ENCODE results near the gene TRIM46. TPM values are rescaled to one million over a fixed set of nuclear protein-coding genes. Genes with fewer than 3 reads are reported as not detected.

TRIM46 gene, protein sequence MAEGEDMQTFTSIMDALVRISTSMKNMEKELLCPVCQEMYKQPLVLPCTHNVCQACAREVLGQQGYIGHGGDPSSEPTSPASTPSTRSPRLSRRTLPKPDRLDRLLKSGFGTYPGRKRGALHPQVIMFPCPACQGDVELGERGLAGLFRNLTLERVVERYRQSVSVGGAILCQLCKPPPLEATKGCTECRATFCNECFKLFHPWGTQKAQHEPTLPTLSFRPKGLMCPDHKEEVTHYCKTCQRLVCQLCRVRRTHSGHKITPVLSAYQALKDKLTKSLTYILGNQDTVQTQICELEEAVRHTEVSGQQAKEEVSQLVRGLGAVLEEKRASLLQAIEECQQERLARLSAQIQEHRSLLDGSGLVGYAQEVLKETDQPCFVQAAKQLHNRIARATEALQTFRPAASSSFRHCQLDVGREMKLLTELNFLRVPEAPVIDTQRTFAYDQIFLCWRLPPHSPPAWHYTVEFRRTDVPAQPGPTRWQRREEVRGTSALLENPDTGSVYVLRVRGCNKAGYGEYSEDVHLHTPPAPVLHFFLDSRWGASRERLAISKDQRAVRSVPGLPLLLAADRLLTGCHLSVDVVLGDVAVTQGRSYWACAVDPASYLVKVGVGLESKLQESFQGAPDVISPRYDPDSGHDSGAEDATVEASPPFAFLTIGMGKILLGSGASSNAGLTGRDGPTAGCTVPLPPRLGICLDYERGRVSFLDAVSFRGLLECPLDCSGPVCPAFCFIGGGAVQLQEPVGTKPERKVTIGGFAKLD
- total RNA-seq, result 10 to 100 TPM; 14.2 to 15.5 TPM

DNA sequence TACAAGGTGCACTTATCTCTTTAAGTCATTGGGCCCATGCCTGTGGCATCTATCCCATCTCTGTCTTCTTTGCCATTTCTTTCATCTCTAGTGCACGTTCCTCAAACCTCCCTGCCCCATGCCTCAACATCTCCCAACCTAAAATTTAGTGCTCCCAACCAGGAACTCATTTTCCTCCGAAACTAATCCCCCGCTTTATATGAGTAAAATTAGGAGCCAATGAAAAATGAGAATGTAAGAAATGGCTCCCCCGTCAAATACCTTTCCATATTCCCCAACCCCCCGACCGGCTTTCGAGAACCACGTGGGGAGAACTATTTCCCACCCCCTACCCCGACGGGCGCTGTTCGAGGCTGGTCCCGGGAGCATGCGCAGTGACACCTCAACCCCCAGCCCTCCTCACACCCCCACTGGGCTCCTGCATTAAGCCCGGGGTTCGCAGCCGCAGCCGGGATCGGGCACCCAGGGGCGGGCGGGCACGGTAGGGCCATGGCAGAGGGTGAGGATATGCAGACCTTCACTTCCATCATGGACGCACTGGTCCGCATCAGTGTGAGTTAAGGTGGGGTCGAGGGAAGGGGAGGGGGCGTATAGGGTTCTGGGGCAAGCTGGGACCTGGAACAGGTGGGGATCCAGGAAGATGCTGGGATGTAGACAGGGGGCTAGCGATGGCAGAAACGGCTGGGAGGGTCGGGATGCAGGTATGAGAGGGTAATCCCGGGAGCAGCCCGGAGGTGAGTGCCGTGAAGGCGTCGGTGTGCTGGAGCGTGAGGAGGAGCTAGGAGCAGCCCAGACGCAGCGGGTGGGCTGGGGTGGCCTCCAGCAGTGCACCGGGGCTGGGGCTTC is at the start of gene TRIM46:
TRIM46 (plus strand) TSS at position 372 of the 846 bp plus-strand sequence; CDS start at position 490, 118 bp downstream.
- Mint-ChIP-seq H3K27me3 (no peaks in the 10 kb centered on the region), H3K27ac (peak within 1 kb of the TSS; percentile 96), H3K4me3 (peak within 1 kb of the TSS; percentile 96), H3K9me3 (no peaks in the 10 kb centered on the region), H3K4me1 (peaks cover 55% of the 10 kb centered on the region), H3K36me3 (ENCODE audit: low read depth) (peaks cover 23% of the 10 kb centered on the region)
- POLR2A ChIA-PET, result interaction anchor here (0.6 kb wide), 1 partner anchor 89 kb away, joined by 3 read pairs; no protein-coding TSS in a partner anchor
- CTCF ChIA-PET, result interaction anchor here (0.7 to 4.6 kb wide), 49 partner anchors 8 to 238 kb away, joined by 3 to 52 read pairs (median 4); partner anchors contain the start of genes CLK2, DCST1, DCST2 and DPM3
- peak; percentile 75 for DNase-seq

- POLR2A ChIA-PET, result no interaction called here
- Mint-ChIP-seq H3K27ac (no peak overlapping the region), H3K9me3 (no peaks in the 10 kb centered on the region), H3K36me3 (ENCODE audit: low read depth) (no peaks in the 10 kb centered on the region), H3K4me3 (no peak overlapping the region), H3K4me1 (peaks cover 30% of the 10 kb centered on the region), H3K27me3 (peaks cover 60% of the 10 kb centered on the region)
- DNase-seq, result no peak
- CTCF ChIA-PET, result interaction anchor here (0.6 to 2.1 kb wide), 4 partner anchors 33 to 422 kb away, joined by 3 to 5 read pairs (median 3); no protein-coding TSS in a partner anchor
These were observed 48.9 kb upstream of the TRIM46 start for GRCh38 chr1:155124503-155125463.

DNA sequence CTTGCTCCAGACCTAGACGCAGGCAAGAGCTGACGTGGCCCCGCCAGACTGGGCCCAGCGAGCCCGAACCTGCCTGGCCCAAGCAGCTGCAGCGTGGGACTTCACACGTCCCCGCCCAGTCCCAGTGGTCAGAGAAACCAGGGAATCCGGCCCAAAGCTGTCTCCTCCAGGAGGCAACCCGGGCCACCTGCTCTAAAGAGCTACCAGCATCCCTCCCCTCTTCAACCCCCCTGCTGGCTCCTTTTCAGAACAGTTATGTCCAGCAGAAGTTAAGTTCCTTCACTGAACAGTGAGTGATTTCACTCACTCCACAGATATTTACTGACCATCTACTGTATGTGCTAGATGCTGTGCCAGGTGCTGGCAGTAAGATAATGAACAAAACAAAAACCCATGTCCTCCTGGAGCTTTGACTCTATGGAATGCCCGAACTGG is 48.1 kb upstream of the TRIM46 start:
- Mint-ChIP-seq H3K4me1 (peaks cover 33% of the 10 kb centered on the region), H3K27me3 (peaks cover 57% of the 10 kb centered on the region), H3K4me3 (no peak overlapping the region), H3K36me3 (ENCODE audit: low read depth) (no peaks in the 10 kb centered on the region), H3K27ac (no peak overlapping the region), H3K9me3 (no peaks in the 10 kb centered on the region)
- DNase-seq, result no peak
- POLR2A ChIA-PET, result no interaction called here
- CTCF ChIA-PET, result interaction anchor here (0.6 to 2.1 kb wide), 5 partner anchors 34 to 423 kb away, joined by 3 to 5 read pairs (median 3); no protein-coding TSS in a partner anchor

DNA sequence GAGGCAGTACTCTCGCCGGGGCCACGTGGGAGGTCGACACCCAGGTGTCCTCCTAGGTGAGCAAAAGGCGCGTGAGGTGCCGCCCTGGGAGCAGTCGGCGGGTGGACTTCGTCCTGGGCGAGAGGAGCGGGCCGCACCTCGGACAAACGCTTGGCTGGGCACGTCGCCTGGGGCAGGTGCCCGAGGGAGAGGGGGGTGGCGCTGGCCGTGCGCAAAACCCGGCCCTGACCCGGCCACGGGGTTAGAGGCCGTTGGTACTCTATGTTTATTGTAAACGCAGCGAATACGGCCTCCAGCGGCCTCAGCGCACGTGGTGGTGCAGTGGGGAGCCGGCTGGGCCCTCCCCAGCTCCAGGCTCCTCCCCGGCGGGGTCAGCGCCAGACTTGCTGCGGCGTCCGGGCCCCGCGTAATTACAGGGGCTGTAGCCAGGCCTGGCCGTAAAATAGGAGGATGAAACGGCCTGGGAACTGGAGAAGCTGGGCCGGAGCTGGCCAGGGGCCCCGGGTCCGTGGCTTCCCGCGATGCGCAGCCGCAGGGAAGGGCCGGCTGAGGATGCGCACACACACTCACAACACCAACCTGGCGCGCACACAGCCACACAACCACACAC is 47.6 kb upstream of the TRIM46 start:
- Mint-ChIP-seq H3K4me1 (peaks cover 36% of the 10 kb centered on the region), H3K4me3 (no peak overlapping the region), H3K36me3 (ENCODE audit: low read depth) (no peaks in the 10 kb centered on the region), H3K27me3 (peaks cover 55% of the 10 kb centered on the region), H3K9me3 (no peaks in the 10 kb centered on the region), H3K27ac (no peak overlapping the region)
- ChIA-PET POLR2A (no interaction called here), CTCF (interaction anchor here (0.6 to 2.1 kb wide), 6 partner anchors 10 to 424 kb away, joined by 3 to 5 read pairs (median 3); no protein-coding TSS in a partner anchor)
- no peak for DNase-seq

DNA sequence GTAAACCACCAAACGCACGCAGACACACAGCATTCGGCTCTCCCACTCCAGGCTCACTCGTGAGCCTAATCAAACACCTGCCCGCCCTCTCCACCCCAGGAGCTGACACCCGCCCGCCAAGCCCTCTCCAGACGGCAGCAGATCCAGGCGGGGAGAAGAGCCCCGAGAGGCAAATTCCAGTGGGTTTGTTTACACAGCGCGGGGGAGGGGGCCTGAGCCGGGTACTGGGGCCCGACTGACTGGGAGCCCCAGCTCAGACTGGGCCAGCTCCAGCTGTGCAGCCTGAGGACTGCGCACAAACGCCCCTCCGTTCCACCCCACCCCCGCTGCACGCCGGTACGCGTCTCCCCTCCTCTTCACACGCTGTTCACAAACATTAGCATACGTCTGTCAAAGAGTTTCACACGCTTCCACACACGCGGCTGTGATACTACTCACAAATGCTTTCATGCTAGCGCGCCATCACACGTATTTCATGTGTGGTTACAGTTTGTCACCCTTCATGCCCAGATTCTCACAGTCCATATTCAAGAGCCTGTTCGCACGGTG is 47.0 kb upstream of the TRIM46 start:
- H3K27me3 Mint-ChIP-seq, result peaks cover 52% of the 10 kb centered on the region
- H3K4me3 Mint-ChIP-seq, result peak overlapping the region; percentile 67
- no peak overlapping the region for H3K27ac Mint-ChIP-seq
- H3K9me3 Mint-ChIP-seq, result no peaks in the 10 kb centered on the region
- DNase-seq, result peak; percentile 44
- ChIA-PET CTCF (interaction anchor here (1.1 kb wide), 2 partner anchors 11 to 41 kb away, joined by 3 read pairs; no protein-coding TSS in a partner anchor), POLR2A (no interaction called here)
- H3K4me1 Mint-ChIP-seq, result peaks cover 36% of the 10 kb centered on the region
- H3K36me3 Mint-ChIP-seq (ENCODE audit: low read depth), result no peaks in the 10 kb centered on the region

- peaks cover 39% of the 10 kb centered on the region for H3K4me1 Mint-ChIP-seq
- DNase-seq, result peak; percentile 29
- ChIA-PET CTCF (interaction anchor here (0.9 to 1.1 kb wide), 3 partner anchors 9 to 46 kb away, joined by 3 read pairs; partner anchors contain the start of gene KRTCAP2), POLR2A (no interaction called here)
- no peaks in the 10 kb centered on the region for H3K9me3 Mint-ChIP-seq
- peak within 1 kb of the TSS; percentile 77 for H3K27ac Mint-ChIP-seq
- peak within 1 kb of the TSS; percentile 67 for H3K4me3 Mint-ChIP-seq
- H3K36me3 Mint-ChIP-seq (ENCODE audit: low read depth), result no peaks in the 10 kb centered on the region
- peaks cover 50% of the 10 kb centered on the region for H3K27me3 Mint-ChIP-seq
These were observed 46.3 kb upstream of the TRIM46 start, which contains the start of gene EFNA1 for GRCh38 chr1:155127105-155127966. TSS of gene EFNA1 (plus strand) at chr1:155127876. CDS start at chr1:155127978, 102 bp downstream.

GRCh38 chr1:155127967-155128754 is 45.5 kb upstream of the TRIM46 start:
- CTCF ChIA-PET, result interaction anchor here (0.6 to 2.4 kb wide), 5 partner anchors 8 to 357 kb away, joined by 3 to 10 read pairs (median 3); partner anchors contain the start of genes KRTCAP2 and TRIM46
- Mint-ChIP-seq H3K9me3 (no peaks in the 10 kb centered on the region), H3K27ac (no peak overlapping the region), H3K4me1 (peaks cover 40% of the 10 kb centered on the region), H3K27me3 (peaks cover 46% of the 10 kb centered on the region), H3K4me3 (peak overlapping the region; percentile 60), H3K36me3 (ENCODE audit: low read depth) (no peaks in the 10 kb centered on the region)
- POLR2A ChIA-PET, result no interaction called here
- no peak for DNase-seq

DNA sequence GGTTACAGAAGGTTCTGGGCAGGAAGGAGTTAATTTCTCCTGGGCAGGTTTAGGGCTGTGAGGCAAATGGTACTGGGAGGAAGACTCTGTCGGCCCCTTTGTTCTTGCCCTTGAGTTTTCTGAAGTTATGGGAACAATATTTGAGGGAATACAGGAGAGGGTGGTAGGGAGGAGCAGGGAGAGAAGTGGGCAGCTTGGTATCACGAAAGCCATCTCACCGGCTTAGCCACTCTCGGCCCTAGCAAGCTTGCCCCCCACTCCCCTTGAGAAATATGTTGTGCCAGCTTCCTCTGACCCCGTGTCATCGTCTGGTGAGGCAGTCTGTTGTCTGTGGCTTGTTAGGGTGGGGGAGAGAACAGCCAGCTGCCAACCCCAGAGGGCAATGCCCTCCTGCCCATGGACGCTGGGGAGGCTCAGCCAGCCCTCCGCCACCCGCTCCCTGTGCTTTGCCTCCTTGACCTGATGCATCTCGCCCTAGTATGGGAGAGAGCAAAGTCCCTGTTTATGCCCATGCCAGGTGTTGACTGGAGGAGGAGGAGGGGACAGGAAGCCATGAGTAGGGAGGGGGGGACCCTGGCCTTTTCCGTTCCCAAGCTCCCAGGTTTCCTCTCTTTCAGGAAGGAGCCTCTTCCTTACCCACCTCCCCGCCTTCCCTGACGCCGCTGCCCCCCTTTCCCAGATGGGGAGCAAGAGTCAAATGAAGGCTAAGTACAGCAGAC is 44.7 kb upstream of the TRIM46 start:
- H3K9me3 Mint-ChIP-seq, result no peaks in the 10 kb centered on the region
- ChIA-PET CTCF (interaction anchor here (0.6 to 4.0 kb wide), 6 partner anchors 11 to 356 kb away, joined by 3 to 19 read pairs (median 4); partner anchors contain the start of genes KRTCAP2 and TRIM46), POLR2A (no interaction called here)
- no peaks in the 10 kb centered on the region for H3K36me3 Mint-ChIP-seq (ENCODE audit: low read depth)
- peak overlapping the region; percentile 60 for H3K4me3 Mint-ChIP-seq
- H3K27ac Mint-ChIP-seq, result peak overlapping the region; percentile 16
- H3K4me1 Mint-ChIP-seq, result peaks cover 42% of the 10 kb centered on the region
- DNase-seq, result no peak
- H3K27me3 Mint-ChIP-seq, result peaks cover 42% of the 10 kb centered on the region
